ENCODE measurements around the gene TPCN1.

The TPCN1 gene

GRCh38 chr12:113315358-113315757 lies 94.1 kb downstream of the TPCN1 start:
- no peak for DNase-seq (ENCODE audit: low read depth)
- H3K4me3 ChIP-seq (replicated peaks; ENCODE audit: low read depth, low read length) = no peak overlapping the region
- TF ChIP-seq, protein P1, sequence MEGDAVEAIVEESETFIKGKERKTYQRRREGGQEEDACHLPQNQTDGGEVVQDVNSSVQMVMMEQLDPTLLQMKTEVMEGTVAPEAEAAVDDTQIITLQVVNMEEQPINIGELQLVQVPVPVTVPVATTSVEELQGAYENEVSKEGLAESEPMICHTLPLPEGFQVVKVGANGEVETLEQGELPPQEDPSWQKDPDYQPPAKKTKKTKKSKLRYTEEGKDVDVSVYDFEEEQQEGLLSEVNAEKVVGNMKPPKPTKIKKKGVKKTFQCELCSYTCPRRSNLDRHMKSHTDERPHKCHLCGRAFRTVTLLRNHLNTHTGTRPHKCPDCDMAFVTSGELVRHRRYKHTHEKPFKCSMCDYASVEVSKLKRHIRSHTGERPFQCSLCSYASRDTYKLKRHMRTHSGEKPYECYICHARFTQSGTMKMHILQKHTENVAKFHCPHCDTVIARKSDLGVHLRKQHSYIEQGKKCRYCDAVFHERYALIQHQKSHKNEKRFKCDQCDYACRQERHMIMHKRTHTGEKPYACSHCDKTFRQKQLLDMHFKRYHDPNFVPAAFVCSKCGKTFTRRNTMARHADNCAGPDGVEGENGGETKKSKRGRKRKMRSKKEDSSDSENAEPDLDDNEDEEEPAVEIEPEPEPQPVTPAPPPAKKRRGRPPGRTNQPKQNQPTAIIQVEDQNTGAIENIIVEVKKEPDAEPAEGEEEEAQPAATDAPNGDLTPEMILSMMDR (IDR thresholded peaks at IDR 0.05; ENCODE audit: low read length, missing control alignments) = no peak

GRCh38 chr12:113316155-113316554 lies 94.9 kb downstream of the TPCN1 start:
- TF ChIP-seq, protein P1 (IDR thresholded peaks at IDR 0.05; ENCODE audit: low read length, missing control alignments) = no peak
- no peak for DNase-seq (ENCODE audit: low read depth)
- no peak overlapping the region for H3K4me3 ChIP-seq (replicated peaks; ENCODE audit: low read depth, low read length)

DNA sequence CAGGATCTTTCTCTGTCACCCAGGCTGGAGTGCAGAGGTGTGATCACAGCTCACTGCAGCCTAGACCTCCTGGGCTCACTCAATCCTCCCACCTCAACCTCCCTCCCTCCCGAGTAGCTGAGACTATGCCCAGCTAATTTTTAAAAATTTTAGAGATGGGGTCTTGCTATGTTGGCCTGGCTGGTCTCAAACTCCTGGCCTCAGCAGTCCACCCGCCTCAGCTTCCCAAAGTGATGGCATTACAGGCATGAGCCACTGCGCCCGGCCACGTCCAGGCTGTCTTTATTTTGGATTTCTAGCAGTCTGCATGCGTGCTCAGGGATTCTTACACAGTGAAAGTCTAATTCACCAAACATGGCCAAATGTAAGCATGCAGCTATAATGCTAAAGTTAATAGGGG lies 95.9 kb downstream of the TPCN1 start:
- H3K4me3 ChIP-seq (replicated peaks; ENCODE audit: low read depth, low read length) = no peak overlapping the region
- DNase-seq (ENCODE audit: low read depth) = no peak
- TF ChIP-seq, protein P1 (IDR thresholded peaks at IDR 0.05; ENCODE audit: low read length, missing control alignments) = no peak

- TF ChIP-seq, protein P1 (IDR thresholded peaks at IDR 0.05; ENCODE audit: low read length, missing control alignments) = no peak
- DNase-seq (ENCODE audit: low read depth) = no peak
- no peak overlapping the region for H3K4me3 ChIP-seq (replicated peaks; ENCODE audit: low read depth, low read length)
Observed at GRCh38 chr12:113318046-113318656, 96.9 kb downstream of the TPCN1 start.

- no peak for DNase-seq (ENCODE audit: low read depth)
- TF ChIP-seq, protein P1 (IDR thresholded peaks at IDR 0.05; ENCODE audit: low read length, missing control alignments) = no peak
- H3K4me3 ChIP-seq (replicated peaks; ENCODE audit: low read depth, low read length) = no peak overlapping the region
Observed at GRCh38 chr12:113318900-113319628, 97.8 kb downstream of the TPCN1 start.

GRCh38 chr12:113320401-113320800 lies 99.1 kb downstream of the TPCN1 start:
- H3K4me3 ChIP-seq (replicated peaks; ENCODE audit: low read depth, low read length) = no peak overlapping the region
- TF ChIP-seq, protein P1 (IDR thresholded peaks at IDR 0.05; ENCODE audit: low read length, missing control alignments) = no peak
- DNase-seq (ENCODE audit: low read depth) = no peak
